Choroid plexus epithelial cell (primary cell): Measurements from ENCODE around the gene CCDC191.
A peak's percentile ranks its signal among the peaks of the same experiment; 100 is the strongest.

ENCODE experiments used
- DNase-seq: peaks from one replicate; pipeline ENCODE4 v3.0.0-alpha.2; 2010; ENCODE audit warnings: low read depth
- H3K4me3 ChIP-seq: 2 replicates; pipeline ENCODE4 v1.5.1; 2011; ENCODE audit warnings: low read depth, mild to moderate bottlenecking, control low read depth, low read length, moderate library complexity
- TF ChIP-seq, protein P1 (sequence below): conservative IDR thresholded peaks from 2 replicates; pipeline ENCODE4 v1.5.1; 2011; ENCODE audit warnings: low read depth, mild to moderate bottlenecking, control low read depth, inconsistent platforms, low read length, moderate library complexity

The CCDC191 gene

DNA sequence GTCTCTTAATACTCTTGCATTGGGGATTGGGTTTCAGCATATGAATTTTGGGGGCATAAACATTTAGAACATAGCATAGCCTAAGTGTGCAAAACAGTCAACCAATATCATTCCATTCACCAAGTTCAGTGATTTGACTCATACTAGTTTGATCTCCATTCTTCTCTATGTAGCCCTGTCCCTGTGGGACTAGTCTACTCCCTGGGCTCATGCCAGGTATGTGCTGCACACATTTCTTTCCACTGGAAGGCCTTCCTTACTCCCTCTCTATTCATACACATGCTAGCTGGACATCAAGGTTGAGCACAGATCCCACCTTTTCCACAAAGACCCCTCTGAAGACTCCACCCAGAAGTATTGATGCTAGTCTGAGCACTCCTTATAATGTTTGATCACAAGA, 103.4 kb downstream of the CCDC191 start:
- TF ChIP-seq, protein P1, sequence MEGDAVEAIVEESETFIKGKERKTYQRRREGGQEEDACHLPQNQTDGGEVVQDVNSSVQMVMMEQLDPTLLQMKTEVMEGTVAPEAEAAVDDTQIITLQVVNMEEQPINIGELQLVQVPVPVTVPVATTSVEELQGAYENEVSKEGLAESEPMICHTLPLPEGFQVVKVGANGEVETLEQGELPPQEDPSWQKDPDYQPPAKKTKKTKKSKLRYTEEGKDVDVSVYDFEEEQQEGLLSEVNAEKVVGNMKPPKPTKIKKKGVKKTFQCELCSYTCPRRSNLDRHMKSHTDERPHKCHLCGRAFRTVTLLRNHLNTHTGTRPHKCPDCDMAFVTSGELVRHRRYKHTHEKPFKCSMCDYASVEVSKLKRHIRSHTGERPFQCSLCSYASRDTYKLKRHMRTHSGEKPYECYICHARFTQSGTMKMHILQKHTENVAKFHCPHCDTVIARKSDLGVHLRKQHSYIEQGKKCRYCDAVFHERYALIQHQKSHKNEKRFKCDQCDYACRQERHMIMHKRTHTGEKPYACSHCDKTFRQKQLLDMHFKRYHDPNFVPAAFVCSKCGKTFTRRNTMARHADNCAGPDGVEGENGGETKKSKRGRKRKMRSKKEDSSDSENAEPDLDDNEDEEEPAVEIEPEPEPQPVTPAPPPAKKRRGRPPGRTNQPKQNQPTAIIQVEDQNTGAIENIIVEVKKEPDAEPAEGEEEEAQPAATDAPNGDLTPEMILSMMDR, result no peak
- DNase-seq, result peak; percentile 40
- no peak overlapping the region for H3K4me3 ChIP-seq

DNA sequence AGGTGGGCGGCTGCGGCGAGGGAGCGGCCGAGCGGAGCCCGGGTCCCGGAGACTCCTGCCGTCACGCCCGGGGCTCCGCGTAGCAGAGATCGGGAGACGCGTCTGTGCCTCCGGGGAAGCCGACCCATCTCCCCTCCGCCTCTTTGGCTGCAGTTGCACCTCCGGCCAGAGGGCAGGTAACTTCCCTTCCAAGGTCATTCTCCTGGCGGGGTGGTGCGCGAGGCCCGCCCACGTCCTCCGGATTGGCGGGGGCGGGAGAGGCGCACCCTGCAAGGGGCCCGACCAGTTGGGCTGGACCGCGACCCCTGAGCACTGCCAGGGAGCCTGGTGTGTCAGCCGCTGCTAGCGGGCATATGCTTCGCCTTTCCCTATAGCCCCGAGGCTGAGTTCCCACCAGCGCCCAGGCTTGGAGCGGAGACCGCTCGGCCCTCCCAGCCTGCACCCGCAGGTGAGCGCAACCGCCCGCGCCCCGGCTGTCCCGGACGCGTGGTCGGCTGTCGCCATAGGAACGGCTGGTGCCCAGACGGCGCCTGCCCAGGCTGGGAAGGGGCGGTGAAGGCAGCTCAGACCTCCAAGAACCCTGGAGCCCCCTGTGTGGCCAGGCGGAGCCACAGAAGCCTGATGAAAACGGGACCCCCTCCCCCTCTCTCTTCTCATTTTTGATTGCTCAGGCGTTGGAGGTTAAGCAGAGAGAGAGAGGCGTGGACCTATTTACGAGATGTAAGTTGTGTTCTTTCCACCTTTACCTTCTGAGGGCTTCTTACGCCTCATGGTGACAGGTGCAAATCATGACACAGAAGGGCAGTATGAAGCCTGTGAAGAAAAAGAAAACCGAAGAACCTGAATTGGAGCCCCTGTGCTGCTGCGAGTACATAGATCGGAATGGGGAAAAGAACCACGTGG, 108.1 kb downstream of the CCDC191 start:
- H3K4me3 ChIP-seq, result peak overlapping the region; percentile 66
- no peak for DNase-seq
- TF ChIP-seq, protein P1, result no peak

DNA sequence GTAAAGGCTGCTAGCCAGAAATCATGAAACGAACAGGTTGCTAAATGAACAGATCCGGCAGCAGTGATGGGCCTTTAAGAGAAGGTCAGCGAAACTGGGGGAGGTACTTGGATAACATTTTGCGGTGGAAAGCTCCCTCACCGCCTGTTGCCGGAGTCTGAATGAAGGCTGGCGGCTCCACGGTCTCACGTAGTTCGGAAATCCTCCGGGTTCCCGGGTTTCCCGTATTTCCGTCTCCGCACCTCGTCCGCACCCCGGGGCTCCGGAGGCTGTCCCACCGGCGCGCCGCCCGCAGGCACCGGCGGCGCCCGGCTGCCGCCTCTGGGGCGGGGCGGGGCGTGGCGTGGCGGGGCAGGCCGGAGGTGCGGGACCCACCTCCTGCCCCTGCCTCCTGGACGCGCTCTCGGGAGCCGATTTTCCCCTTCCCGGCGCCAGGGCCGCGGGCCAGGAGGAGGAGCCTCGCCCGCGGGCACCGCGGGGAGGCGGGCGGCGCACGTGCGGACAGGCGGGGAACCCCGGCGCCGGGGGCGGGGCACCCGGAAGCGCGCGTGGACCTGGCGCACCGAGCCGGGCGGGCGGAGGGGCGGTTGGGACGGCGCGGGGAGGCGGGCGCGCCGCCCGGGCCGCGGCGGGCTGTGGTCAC, 108.8 kb downstream of the CCDC191 start, which contains the start of gene ZDHHC23:
Gene ZDHHC23 (plus strand): TSS at position 642 of the 643 bp plus-strand sequence. CDS start 790 bp downstream, outside the sequence.
- peak; percentile 58 for DNase-seq
- TF ChIP-seq, protein P1, result no peak
- H3K4me3 ChIP-seq, result peak within 1 kb of the TSS; percentile 66

DNA sequence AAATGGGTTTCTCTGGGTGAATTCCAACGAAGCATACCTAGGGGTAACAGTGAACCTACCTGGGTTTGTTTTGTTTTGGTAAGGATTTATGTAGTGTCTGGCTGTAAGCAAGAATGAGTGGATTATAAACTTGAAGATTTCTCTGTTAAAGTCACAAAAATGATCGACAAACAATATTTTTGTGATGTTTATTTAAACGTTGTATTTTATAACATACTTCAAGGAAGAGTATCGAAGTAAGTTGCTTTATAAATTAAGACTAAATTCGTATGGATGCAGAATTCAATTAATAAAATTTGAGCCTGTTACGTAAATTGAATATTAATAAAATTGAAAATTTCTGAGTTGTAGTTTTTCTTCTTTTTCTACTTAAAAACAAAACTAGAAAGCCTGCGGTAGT, 109.5 kb downstream of the CCDC191 start:
- no peak for DNase-seq
- TF ChIP-seq, protein P1, result no peak
- no peak overlapping the region for H3K4me3 ChIP-seq

DNA sequence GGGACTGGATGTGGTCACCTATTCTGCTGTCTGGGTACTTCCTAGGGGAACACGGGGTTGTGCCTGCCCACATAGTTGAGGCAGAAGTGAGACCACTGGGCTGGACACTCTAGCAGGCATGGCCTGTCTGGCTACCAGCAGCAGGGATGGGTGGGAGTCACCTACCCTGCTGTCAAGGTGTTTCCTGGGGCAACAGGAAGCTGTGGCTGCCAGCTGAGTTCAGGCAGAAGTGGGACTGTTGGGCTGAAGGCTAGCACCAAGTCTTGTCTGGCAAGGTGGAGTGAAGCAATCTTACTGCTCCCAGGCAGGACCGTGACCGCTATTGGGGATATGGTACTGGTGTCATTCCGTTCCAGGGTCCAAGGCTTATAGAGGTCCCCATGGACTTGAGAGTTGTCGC, 128.8 kb downstream of the CCDC191 start:
- TF ChIP-seq, protein P1, result no peak
- DNase-seq, result no peak

DNA sequence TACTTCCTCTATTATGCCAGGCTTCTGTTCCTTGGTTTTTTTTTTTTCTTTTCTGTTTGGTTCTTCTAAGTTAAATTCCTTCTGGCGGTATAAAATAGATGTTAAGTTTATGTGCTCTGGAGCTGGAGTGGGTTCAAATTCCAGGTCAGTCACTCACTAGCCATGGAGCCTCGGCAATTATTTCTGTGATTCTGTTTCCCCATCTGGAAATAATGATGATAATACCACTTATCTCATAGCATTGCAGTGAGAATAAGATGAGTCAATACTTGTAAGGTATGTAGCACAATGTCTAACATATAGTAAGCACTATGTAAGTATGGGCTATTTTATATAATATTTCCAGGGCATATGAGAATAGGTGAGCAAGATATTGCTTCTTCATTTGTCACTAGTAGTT, 141.7 kb downstream of the CCDC191 start:
- TF ChIP-seq, protein P1, result no peak
- DNase-seq, result peak; percentile 33
- H3K4me3 ChIP-seq, result no peak overlapping the region

More for the DNA sequence above, 128.8 kb downstream of the CCDC191 start:
- H3K4me3 ChIP-seq, result no peak overlapping the region
